ENCODE measurements around the gene GLMP.
"Not testable (repeated sequence)": the region's sequence is repeated elsewhere in the genome, so short reads cannot be mapped to it uniquely, and the experiment has no call there.

GLMP gene, protein sequence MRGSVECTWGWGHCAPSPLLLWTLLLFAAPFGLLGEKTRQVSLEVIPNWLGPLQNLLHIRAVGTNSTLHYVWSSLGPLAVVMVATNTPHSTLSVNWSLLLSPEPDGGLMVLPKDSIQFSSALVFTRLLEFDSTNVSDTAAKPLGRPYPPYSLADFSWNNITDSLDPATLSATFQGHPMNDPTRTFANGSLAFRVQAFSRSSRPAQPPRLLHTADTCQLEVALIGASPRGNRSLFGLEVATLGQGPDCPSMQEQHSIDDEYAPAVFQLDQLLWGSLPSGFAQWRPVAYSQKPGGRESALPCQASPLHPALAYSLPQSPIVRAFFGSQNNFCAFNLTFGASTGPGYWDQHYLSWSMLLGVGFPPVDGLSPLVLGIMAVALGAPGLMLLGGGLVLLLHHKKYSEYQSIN

DNA sequence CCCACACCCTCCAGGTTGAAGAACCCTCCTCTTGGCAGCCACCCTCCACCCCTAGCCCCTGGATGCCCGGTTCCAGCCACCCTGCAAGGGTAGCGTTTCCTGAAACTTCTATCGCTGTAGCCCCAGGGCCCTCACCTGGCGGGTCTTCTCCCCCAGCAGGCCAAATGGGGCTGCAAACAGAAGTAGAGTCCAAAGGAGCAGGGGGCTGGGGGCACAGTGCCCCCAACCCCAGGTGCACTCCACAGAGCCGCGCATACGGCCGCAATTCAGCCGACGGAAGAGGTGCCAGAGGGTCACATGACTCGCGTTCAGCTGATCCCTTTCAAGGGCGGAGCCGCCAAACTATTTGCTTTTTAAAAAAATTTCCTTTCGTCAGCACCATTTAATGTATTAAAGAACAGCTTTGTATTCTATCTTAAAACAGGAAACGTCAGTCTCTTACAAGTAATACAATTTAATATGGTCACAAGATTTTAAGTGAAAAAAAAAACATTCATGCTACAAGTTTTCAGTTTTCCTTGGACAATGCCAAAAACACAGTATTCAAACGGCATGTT is at the start of gene GLMP:
Gene GLMP, minus strand, starts transcription at position 289 of the 557 bp plus-strand sequence. Its CDS starts 34 bp downstream, at position 255.
- peak in 53 of 58 donors; percentile 7 to 81 (median 45) for DNase-seq

DNA sequence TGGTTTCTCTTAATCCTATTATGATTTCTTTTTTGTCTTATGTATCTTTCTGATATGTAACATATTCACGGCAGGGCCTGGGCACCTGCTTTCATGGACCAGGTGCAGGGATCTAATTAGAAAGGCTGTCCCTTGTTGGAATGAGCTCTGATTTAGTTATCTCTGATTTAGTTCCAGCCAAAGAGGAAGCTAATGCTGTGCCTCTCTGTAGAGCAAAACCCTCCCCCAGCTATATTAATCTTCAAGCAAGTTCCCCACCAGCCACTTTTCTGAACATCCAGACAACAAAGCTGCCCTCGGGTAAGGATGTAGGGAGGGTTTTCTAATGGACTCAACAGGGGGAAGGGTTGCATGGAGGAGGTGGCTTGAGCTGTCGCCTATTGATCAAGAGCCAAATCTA is 48.9 kb upstream of the GLMP start:
- DNase-seq, result no peak

DNA sequence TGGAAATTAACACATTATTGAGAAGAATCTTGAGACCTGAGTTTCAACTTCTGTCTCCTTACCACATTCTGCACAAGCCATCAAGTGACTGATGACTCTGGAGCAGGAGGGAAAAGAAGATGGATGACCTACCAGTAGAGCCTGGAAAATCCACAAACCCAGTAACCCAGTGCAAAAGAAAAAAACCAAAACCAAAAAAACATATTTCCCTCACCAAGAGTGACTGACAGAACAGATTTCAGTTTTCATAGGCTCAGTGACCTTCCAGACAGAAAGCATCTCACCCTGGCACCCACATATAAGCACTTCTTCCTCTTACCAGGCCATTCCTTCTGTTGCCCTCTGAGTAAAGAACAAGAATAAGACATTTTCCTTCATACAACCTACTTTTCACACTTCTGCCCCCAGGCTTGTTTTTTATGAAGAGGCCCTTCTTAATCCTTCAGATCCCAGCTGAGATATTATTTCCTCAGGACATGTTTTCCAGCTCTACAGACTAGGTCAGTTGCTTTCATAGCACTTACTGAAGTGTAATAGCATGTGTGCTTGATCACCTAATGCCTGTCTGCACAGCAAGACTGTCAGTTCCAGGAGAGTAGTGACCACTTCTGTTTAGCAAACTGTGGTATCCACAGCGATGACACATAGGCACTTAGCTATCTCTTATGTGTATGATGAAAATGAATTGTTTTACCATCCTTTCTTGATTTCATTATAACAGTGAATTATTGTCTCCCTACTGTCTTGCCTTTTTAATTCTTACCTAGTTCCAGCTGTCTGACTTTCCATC is 46.9 kb upstream of the GLMP start:
- DNase-seq, result no peak

DNA sequence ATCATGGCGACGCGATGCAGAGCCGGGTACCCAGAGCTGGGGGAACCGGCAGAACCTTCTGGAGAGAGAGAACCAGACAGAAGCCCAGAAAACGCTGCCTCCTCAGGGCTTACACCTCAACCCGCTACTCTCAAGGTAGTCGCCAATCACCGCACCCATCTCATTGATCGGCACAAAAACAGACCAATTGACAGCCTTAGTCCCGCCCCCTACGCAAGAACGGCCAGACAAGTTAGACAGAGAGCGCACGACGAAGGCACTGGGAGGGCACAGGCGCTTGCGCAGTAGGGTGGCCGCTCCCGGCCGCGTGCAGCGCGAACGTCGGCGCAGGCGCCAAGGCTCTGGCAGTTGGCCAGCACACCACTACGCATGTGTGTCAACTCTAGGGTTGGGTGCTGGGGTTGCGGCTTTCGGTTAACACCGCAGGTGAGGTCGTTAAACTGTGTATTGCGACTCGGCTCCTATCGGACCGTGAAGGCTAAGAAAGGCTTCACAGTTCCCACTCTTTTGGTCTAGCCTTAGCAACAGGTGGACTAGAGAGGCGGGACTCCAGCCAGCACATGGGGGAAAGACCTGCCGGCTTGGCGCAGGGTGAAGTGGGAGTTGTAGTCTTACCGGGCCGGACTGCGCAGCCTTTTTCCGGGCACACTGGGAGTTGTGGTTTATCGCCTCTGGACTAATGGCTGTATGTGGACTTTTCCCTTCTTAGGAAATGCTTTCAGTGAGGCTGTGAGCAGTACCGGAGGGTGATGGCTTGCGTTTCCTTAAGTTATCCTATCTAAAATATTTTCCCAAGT is 42.9 kb upstream of the GLMP start, which contains the start of the genes CCT3 and TSACC:
Gene CCT3, minus strand, starts transcription at position 113 of the 797 bp plus-strand sequence. Its CDS starts 108 bp downstream, at position 5.
Gene TSACC, plus strand, starts transcription at position 347 of the 797 bp plus-strand sequence. CDS start 1,232 bp downstream, outside the sequence.
- peak; percentile 94 to 99 (median 98) for DNase-seq

DNA sequence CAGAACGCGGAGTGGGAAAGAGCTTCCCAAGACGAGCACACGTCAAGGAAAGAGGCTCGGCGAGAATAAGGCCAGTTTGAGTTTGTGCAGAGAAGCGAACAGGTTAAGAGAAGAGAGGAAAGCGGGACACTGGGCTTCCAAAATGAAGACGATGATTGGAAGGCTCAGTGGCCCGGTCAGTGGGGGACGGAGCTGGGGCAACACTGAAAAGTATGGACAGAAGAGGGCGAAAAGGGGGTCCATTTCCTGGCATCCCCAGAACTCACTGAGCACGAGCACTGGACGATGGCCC is 42.4 kb upstream of the GLMP start:
- DNase-seq, result peak in 4 of 58 donors; percentile 23 to 46 (median 35)

DNA sequence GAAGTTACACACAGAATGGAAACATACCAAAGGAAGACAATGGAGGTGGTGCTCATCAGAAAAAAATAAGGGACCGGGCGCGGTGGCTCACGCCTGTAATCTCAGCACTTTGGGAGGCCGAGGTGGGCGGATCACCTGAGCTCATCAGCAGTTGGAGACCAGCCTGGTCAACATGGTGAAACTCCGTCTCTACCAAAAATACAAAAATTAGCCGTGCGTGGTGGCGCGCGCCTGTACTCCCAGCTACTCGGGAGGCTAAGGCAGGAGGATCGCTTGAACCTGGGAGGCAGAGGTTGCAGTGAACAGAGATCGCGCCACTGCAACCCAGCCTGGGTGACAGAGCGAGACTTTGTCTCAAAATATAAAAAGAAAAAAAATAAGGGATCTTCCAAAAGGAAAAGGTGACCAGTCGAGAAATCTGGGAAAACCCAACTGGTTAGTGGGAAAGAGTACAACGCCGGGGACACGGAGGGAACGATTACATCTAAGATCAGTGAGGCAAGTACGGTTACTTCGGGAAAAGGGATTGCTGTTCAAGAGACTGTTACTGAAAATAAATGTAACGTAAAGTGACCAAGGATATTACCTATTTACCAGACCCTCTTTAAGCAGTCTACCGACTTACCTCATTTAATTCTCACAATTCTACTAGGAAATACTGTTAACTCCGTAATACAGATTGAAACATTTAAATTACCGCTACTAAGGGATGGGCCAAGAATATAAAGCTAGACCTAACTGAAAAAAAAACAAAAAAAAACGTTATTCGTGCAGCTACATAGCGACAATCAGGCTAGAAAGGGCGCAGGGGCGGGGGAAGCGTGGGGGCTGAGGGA is 41.8 kb upstream of the GLMP start:
- no peak for DNase-seq

DNA sequence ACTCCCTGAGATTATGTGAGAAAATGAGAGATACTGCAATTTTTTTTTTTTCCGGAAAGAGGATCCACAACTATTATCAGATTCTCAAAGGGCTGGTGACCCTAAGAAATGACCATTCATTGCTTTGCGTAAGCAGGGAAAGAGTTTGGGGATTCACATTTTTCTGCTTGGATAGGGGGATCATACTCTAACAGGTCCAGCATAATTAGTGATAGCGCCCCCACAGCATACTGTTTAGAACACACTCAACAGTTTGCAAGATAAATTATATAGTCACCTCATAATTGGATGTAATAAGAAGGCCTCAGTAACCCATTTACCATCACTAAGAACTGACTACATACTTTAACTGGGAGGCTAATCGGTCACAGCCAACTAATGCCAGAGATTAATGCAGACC is 40.8 kb upstream of the GLMP start:
- no peak for DNase-seq

DNA sequence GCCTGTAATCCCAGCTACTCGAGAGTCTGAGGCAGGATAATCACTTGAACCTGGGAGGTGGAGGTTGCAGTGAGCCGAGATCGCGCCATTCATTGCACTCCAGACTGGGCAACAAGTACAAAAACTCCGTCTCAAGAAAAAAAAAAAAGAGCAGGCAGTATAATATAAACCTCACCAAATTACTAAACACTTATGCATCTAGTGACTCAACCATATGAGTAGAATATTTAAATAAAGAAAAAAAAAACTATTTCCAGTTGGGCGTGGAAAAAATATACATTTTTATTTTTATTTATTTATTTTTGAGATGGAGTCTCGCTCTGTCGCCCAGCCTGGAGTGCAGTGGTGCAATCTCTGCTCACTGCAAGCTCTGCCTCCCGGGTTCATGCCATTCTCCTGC is 27.7 kb upstream of the GLMP start:
- not testable (repeated sequence) for DNase-seq

DNA sequence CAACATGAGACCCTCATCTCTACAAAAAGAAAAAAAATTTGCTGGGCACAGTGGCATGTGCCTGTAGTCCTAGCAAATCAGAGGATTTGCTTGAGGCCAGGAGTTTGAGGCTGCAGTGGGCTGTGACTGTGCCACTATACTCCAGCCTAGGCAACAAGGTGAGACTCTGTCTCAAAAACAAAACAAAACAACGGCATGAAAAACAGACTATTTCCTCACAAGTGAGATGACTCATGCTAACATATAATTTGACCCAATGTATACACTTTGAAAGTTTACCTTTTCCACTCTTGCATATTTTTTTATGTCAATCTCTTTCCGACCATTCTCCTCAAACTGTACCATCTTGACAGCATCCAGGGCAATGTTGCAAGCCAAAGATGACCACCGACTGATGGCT is 25.1 kb upstream of the GLMP start:
- no peak for DNase-seq

DNA sequence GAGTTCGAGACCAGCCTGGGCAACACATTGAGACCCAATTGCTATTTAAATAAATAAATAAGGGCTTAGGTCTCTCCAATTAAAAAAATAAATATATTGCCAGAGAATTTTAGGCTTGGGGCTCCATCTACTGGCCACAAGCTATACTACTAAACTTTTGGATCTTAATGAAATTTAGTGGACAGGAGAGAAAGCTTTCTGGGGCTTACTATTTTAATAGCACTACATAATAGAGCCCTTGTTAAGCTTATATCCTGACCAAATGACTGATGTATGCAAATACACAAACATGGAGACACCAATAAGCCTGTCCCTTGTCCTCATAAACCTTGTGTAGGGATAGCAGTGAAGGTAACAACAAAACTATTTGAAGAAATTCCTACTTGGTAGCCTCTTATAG is 24.2 kb upstream of the GLMP start:
- DNase-seq, result no peak

DNA sequence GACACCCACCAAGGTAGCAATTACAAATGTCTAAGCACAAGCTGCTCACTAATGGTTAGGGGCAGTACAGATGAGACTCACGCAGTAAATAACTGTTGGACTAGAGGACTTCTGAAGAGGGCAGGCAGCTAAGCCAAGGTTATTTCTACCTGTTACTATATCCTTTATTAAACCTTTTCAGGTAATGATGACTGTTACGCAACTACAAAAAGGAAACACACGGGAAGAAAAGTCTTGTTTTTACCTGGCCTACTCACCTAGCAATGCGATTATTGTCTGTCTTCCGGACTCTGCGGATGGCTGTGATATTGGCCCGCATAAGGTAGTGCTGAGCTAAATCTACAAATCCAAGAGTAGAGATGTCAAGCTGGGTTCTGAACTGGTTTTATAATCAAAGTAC is 21.4 kb upstream of the GLMP start:
- DNase-seq, result no peak

DNA sequence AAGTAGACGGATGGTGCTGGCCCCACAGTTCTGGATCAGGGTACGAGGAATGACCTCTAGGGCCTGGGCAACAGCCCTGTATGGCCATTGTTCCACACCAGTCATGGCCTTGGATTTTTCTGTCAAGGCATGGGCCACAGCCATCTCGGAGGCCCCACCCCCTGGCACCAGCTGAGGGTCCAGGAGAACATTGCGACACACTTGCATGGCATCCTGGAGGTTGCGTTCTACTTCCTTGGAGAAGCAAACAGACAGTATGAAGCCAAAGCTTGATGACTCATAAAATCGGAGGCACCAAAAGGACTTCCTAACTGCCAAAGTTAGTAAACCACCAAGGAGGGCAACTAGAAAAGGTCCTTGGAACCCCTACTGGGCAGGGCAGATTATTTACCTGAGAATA is 15.5 kb upstream of the GLMP start:
- peak in 2 of 58 donors; percentile 4 to 35 for DNase-seq

DNA sequence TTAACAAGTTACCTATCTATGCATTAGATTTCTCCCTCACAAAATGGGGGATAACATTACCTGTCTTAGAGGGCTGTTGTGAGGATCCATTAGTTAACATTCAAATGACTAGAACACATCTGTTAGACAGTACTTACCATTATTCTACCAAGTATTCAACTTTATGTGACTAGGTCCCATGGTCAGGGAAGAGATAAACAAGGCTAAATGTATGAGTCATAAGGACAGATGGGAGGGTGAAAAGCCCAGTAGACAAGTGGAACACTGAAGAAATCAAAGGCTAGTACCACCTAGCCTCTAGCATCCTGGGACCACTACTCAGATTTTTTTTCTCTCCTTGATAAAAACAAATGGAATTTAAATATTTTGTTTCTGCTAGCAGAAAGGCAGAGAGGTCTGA is 12.6 kb upstream of the GLMP start:
- DNase-seq, result no peak

DNA sequence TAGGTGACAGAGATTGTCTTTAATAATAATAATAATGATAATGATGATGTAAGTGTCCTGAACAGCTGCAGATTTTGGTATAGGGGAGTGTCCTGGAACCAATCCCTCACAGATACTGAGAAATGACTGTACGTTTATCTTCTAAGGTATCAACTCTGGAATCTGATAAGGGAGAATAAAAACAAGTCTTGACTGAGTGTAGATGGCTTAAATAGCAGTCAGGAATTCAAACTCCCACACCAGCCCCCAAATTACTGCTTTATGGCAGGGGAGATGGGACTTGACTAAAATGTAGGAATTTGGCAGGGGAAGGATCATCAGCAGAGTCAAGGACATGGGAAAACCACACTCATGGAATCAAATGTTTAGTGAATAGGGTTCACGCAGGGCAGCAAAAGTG is 9.7 kb upstream of the GLMP start:
- DNase-seq, result no peak

DNA sequence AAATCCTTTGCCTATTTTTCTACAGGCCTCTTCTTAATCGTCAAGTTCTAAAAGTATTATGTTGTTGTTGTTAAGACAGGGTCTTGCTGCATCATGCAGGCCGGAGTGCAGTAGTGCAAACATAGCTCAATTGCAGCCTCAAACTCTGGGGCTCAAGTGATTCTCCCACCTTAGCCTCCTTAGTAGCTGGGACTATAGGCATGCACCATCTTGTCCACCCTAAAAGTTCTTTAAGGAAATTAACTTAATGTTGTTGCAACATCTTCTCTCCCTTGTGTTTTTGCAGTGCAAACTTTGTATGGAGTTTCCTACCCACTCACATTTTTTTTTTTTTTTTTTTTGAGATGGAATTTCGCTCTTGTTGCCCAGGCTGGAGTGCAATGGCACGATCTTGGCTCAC is 7.8 kb upstream of the GLMP start:
- no peak for DNase-seq

DNA sequence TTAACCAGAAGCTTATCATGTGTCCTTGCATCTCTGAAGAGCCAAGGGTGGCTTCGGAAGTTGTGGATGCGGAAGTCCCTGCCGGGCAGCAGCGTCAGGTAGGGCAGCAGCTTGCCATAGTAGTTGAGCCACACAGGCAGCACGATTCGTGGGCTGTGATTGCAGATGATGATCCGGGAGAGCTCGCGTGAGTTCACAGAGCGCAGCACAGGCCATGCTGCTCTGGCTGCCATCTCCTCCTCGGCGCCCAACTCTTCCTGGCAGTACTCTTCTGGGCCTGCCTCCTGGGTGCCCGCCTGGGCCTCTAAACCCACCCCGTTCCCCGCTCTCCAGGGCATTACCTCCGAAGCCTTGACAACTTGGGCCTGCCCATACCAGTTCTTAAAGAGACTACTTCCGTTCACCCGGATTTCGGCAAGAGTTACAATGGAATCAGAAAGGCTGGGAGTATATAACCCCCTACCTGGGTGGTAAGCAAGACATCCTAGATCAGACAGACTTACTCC is 3.4 kb upstream of the GLMP start, which contains the start of gene VHLL:
Gene VHLL, minus strand, starts transcription at position 456 of the 506 bp plus-strand sequence. Its CDS starts 118 bp downstream, at position 338.
- DNase-seq, result no peak

DNA sequence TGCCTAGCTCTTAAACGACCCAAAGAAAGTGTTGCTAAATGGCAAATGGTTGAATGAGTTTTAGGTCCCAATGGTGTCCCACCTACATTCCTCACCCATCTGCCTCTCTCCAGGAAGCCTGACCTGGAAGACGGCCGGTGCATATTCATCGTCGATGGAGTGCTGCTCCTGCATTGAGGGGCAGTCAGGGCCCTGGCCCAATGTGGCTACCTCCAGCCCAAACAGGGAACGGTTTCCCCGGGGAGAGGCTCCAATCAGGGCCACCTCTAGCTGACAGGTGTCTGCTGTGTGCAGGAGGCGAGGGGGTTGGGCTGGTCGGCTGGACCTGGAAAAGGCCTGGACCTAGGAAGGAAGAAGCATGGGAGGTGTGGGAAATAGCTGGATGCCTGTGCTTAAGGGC is 1.6 kb downstream of the GLMP start:
- DNase-seq, result no peak

DNA sequence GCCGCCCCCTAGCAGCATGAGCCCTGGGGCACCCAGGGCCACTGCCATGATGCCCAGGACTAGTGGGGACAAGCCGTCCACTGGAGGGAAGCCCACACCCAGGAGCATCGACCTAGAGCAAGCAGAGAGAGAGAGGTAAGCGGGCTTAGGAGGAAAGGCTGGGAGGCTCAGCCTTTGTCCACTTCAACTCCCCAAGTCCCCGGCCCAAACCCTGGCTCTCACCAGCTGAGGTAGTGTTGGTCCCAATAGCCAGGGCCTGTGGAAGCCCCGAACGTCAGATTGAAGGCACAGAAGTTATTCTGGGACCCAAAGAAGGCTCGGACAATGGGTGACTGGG is 2.4 kb downstream of the GLMP start:
- no peak for DNase-seq

DNA sequence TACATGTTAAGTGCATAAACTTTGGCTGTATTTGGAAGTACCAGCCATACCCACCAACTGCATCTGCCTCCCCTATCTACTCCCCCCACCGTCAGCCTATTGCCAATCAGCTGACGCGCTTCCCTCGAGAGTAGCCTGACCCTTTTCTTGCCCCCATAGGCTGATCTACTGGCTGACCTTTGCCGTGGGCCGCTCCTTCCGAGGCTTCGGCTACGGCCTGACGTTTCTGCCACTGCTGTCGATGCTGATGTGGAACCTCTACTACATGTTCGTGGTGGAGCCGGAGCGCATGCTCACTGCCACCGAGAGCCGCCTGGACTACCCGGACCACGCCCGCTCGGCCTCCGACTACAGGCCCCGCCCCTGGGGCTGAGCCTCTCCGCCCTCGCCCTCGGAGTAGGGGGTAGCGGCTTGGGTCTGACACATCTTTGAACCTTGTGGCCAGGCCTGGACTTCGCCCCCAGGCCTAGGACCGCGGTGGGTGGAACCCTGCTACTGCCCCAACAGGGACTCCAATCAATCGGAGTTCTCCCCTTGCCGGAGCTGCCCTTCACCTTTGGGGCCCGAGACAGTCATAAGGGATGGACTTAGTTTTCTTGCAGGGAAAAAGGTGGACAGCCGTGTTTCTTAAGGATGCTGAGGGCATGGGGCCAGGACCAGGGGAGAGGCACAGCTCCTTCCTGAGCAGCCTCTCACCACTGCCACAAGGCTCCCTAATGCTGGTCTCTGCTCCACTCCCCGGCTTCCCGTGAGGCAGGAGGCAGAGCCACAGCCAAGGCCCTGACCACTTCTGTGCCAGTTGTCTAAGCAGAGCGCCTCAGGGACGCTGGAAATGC is 4.0 kb downstream of the GLMP start:
- DNase-seq, result peak in 55 of 58 donors; percentile 10 to 86 (median 70)
